SK-N-DZ (cell line): ENCODE measurements around the gene PJA1.

Experiments used
- DNase-seq: peaks from one replicate; pipeline ENCODE4 v3.0.0-alpha.2; 2015; ENCODE audit warnings: low spot score

The PJA1 gene

GRCh38 chrX:69172937-69173336, 7.7 kb upstream of the PJA1 start:
- no peak for DNase-seq

GRCh38 chrX:69170319-69170718, 5.1 kb upstream of the PJA1 start:
- no peak for DNase-seq

- peak; percentile 29 for DNase-seq
Observed at GRCh38 chrX:69163936-69164741, 1.1 kb downstream of the PJA1 start.

- DNase-seq: no peak
Observed at GRCh38 chrX:69162361-69162865, 2.8 kb downstream of the PJA1 start.

GRCh38 chrX:69161786-69162349, 3.4 kb downstream of the PJA1 start:
- no peak for DNase-seq

- no peak for DNase-seq
Observed at GRCh38 chrX:69161371-69161770, 3.9 kb downstream of the PJA1 start.

GRCh38 chrX:69158166-69158980, 6.9 kb downstream of the PJA1 start:
- peak; percentile 55 for DNase-seq

- DNase-seq: no peak
Observed at GRCh38 chrX:69156638-69157037, 8.6 kb downstream of the PJA1 start.

GRCh38 chrX:69155786-69156520, 9.3 kb downstream of the PJA1 start:
- DNase-seq: no peak

GRCh38 chrX:69154051-69154450, 11.2 kb downstream of the PJA1 start:
- no peak for DNase-seq

- DNase-seq: no peak
Observed at GRCh38 chrX:69153060-69153730, 12.1 kb downstream of the PJA1 start.

GRCh38 chrX:69152417-69152841, 12.8 kb downstream of the PJA1 start:
- DNase-seq: no peak

GRCh38 chrX:69151866-69152284, 13.4 kb downstream of the PJA1 start:
- DNase-seq: no peak

GRCh38 chrX:69150281-69150960, 14.8 kb downstream of the PJA1 start:
- DNase-seq: no peak

- DNase-seq: no peak
Observed at GRCh38 chrX:69149466-69150280, 15.6 kb downstream of the PJA1 start.

GRCh38 chrX:69148946-69149345, 16.3 kb downstream of the PJA1 start:
- DNase-seq: no peak

- no peak for DNase-seq
Observed at GRCh38 chrX:69146739-69147138, 18.5 kb downstream of the PJA1 start.

GRCh38 chrX:69145714-69146113, 19.5 kb downstream of the PJA1 start:
- DNase-seq: no peak
